Measurements from ENCODE around the gene TMEM54. TPM values are rescaled to one million over a fixed set of nuclear protein-coding genes. Genes with fewer than 3 reads are reported as not detected.

The TMEM54 gene
- total and polyA plus RNA-seq, 7 donors = 47.4 to 799 (median 135) TPM

- no peak for TF ChIP-seq CTCF (IDR thresholded peaks at IDR 0.05)
- TF ChIP-seq POLR2A (IDR thresholded peaks at IDR 0.05) = no peak
- no peak for TF ChIP-seq EP300 (IDR thresholded peaks at IDR 0.05)
- no peak for TF ChIP-seq POLR2AphosphoS5 (IDR thresholded peaks at IDR 0.05)
- no peak for DNase-seq
- H3K27ac ChIP-seq = no peak overlapping the region
- 81 to 84% methylated on average over 3 of the region's 3 CpGs for WGBS, 2 donors
- intact Hi-C loops (cut with DNase I) = no loop called here
- no peak overlapping the region for H3K4me3 ChIP-seq
- H3K36me3 ChIP-seq = no peaks in the 10 kb centered on the region
- H3K9me3 ChIP-seq = no peaks in the 10 kb centered on the region
- peaks cover 24 to 68% (median 55%) of the 10 kb centered on the region in 3 donors for H3K27me3 ChIP-seq
- peaks cover 0 to 15% (median 12%) of the 10 kb centered on the region in 4 donors for H3K4me1 ChIP-seq
Measured at GRCh38 chr1:32888134-32888533, 13.1 kb downstream of the TMEM54 start.

- WGBS, 2 donors = 80 to 81% methylated on average over 12 of the region's 12 CpGs
- Histone ChIP-seq H3K9me3 (no peaks in the 10 kb centered on the region), H3K4me1 (peaks cover 0 to 10% (median 7%) of the 10 kb centered on the region in 4 donors), H3K36me3 (no peaks in the 10 kb centered on the region), H3K27me3 (peaks cover 19 to 63% (median 50%) of the 10 kb centered on the region in 3 donors), H3K27ac (no peak overlapping the region), H3K4me3 (no peak overlapping the region)
- no peak for DNase-seq
- TF ChIP-seq POLR2AphosphoS5 (IDR thresholded peaks at IDR 0.05) = no peak
- no peak for TF ChIP-seq EP300 (IDR thresholded peaks at IDR 0.05)
- TF ChIP-seq CTCF (IDR thresholded peaks at IDR 0.05) = no peak
- no peak for TF ChIP-seq POLR2A (IDR thresholded peaks at IDR 0.05)
- intact Hi-C loops (cut with DNase I) = no loop called here
Measured at GRCh38 chr1:32887623-32888022, 13.6 kb downstream of the TMEM54 start.

- Histone ChIP-seq H3K27ac (no peak overlapping the region), H3K27me3 (peaks cover 16 to 56% (median 44%) of the 10 kb centered on the region in 3 donors), H3K36me3 (no peaks in the 10 kb centered on the region), H3K4me1 (peaks cover 0 to 15% (median 12%) of the 10 kb centered on the region in 4 donors), H3K9me3 (no peaks in the 10 kb centered on the region), H3K4me3 (no peak overlapping the region)
- intact Hi-C loops (cut with DNase I) = no loop called here
- no peak for DNase-seq
- 43 to 48% methylated on average over 19 of the region's 19 CpGs for WGBS, 2 donors
- no peak for TF ChIP-seq POLR2AphosphoS5 (IDR thresholded peaks at IDR 0.05)
- TF ChIP-seq EP300 (IDR thresholded peaks at IDR 0.05) = no peak
- TF ChIP-seq POLR2A (IDR thresholded peaks at IDR 0.05) = no peak
- TF ChIP-seq CTCF (IDR thresholded peaks at IDR 0.05) = no peak
Measured at GRCh38 chr1:32886828-32887414, 14.3 kb downstream of the TMEM54 start.

- peaks cover 16 to 49% (median 42%) of the 10 kb centered on the region in 3 donors for H3K27me3 ChIP-seq
- no peak for TF ChIP-seq EP300 (IDR thresholded peaks at IDR 0.05)
- no peak for TF ChIP-seq POLR2AphosphoS5 (IDR thresholded peaks at IDR 0.05)
- TF ChIP-seq POLR2A (IDR thresholded peaks at IDR 0.05) = no peak
- TF ChIP-seq CTCF (IDR thresholded peaks at IDR 0.05) = no peak
- peak within 1 kb of the TSS in 2 of 4 donors; percentile 17 to 22 for H3K4me3 ChIP-seq
- intact Hi-C loops (cut with DNase I) = no loop called here
- H3K27ac ChIP-seq = no peak within 1 kb of the TSS
- no peaks in the 10 kb centered on the region for H3K36me3 ChIP-seq
- DNase-seq = no peak
- H3K9me3 ChIP-seq = no peaks in the 10 kb centered on the region
- H3K4me1 ChIP-seq = peaks cover 0 to 15% (median 15%) of the 10 kb centered on the region in 4 donors
- 2 to 3% methylated on average over 79 of the region's 79 CpGs for WGBS, 2 donors
Measured at GRCh38 chr1:32886004-32886827, 15.0 kb downstream of the TMEM54 start, which contains the start of gene HPCA. TSS of gene HPCA (plus strand) at chr1:32886491. CDS start at chr1:32888899, 2,408 bp downstream.

Measured in sigmoid colon (tissue), 7 donors.